ENCODE results near the gene LPIN1. TPM values are rescaled to one million over a fixed set of nuclear protein-coding genes. Genes with fewer than 3 reads are reported as not detected.

LPIN1 gene
- total RNA-seq, 1 experiment from 2014 or later: 4.4 TPM

GRCh38 chr2:11774600-11774999 lies 28.2 kb downstream of the LPIN1 start:
- Histone ChIP-seq H3K18ac (ENCODE audit: insufficient read length, low read depth, low read length) (no peak overlapping the region), H3K56ac (ENCODE audit: insufficient read length, low read depth, low read length) (no peak overlapping the region), H3K9me3 (ENCODE audit: control insufficient read depth, low read depth, low read length) (no peaks in the 10 kb centered on the region), H3K4me2 (ENCODE audit: insufficient read depth, insufficient read length, low read length) (no peak overlapping the region), H3K79me1 (ENCODE audit: insufficient read depth, low read depth, low read length, poor library complexity, severe bottlenecking) (no peaks in the 10 kb centered on the region), H3K23ac (ENCODE audit: insufficient read length, low read depth, low read length) (no peak overlapping the region), H2BK12ac (ENCODE audit: insufficient read length, low read depth, low read length) (no peak overlapping the region), H3T11ph (ENCODE audit: low read length) (no peak overlapping the region), H2BK120ac (ENCODE audit: low read depth, low read length, poor library complexity, severe bottlenecking) (no peak overlapping the region), H3K79me2 (ENCODE audit: insufficient read depth, low read length) (no peaks in the 10 kb centered on the region), H4K91ac (ENCODE audit: insufficient read length, low read depth, low read length) (no peak overlapping the region), H2AK5ac (ENCODE audit: insufficient read length, low read length) (no peak overlapping the region), H3K9ac (ENCODE audit: extremely low read depth, insufficient read length, low read length) (no peak overlapping the region), H2BK15ac (ENCODE audit: low read depth, low read length) (no peak overlapping the region), H2BK5ac (ENCODE audit: insufficient read length, low read length) (no peak overlapping the region), H3K27me3 (ENCODE audit: insufficient read depth, low read length) (no peaks in the 10 kb centered on the region), H4K20me1 (ENCODE audit: control insufficient read depth, insufficient read depth, insufficient read length) (no peaks in the 10 kb centered on the region), H3K23me2 (ENCODE audit: insufficient read length, low read depth, low read length, poor library complexity, severe bottlenecking) (no peaks in the 10 kb centered on the region), H3K14ac (ENCODE audit: insufficient read depth, low read length) (no peak overlapping the region), H3K4me1 (ENCODE audit: insufficient read depth, low read length) (no peaks in the 10 kb centered on the region), H3K27ac (ENCODE audit: insufficient read length, low read depth, low read length) (no peak overlapping the region), H3K4ac (ENCODE audit: low read depth, low read length) (no peak overlapping the region), H4K8ac (replicated peaks; ENCODE audit: insufficient read length, low read depth, low read length) (no peak overlapping the region), H2AFZ (ENCODE audit: low read length) (no peak overlapping the region), H2BK20ac (ENCODE audit: low read depth, low read length, poor library complexity, severe bottlenecking) (no peak overlapping the region), H4K5ac (ENCODE audit: insufficient read length, low read depth, low read length) (no peak overlapping the region)
- Mint-ChIP-seq H3K4me1 (peaks cover 6 to 7% of the 10 kb centered on the region in 2 experiments; a peak in 3 of 4 replicates), H3K27me3 (ENCODE audit: low read depth) (no peaks in the 10 kb centered on the region; the same call in 1 of the 2 replicates), H3K4me3 (no peak overlapping the region), H3K9me3 (peaks cover 0 to 4% of the 10 kb centered on the region in 2 experiments; a peak in 1 of 5 replicates), H3K27ac (no peak overlapping the region), H3K36me3 (ENCODE audit: insufficient read depth in 1 of 3, low read depth in 3 of 3) (peaks cover 14 to 29% (median 21%) of the 10 kb centered on the region in 3 experiments; a peak in 6 of 7 replicates)
- no peak for TF ChIP-seq CTCF (conservative IDR thresholded peaks at IDR 0.05)
- no CpG with 5 or more reads among the region's 7 CpGs for WGBS (ENCODE audit: extremely low coverage, insufficient read length, low lambda C conversion rate)
- no peak for DNase-seq

Measured in H9 (cell line).